Kidney (tissue), 14 donors: ENCODE data around the gene COL8A2. TPM values are rescaled to one million over a fixed set of nuclear protein-coding genes. Genes with fewer than 3 reads are reported as not detected.
A peak's percentile ranks its signal among the peaks of the same experiment; 100 is the strongest.

Experiments
- DNase-seq, 5 donors: peaks; one replicate each; pipeline ENCODE4 v3.0.0-alpha.2; 2013 to 2020
- FAIRE-seq: peaks from 2 replicates; lab custom pipeline; 2012; peaks lifted over from hg19 to GRCh38; lab: Jason Lieb, UNC
- H3K27ac ChIP-seq, 2 donors: one replicate each; pipeline ENCODE4 v1.7.0; 2013; ENCODE audit warnings: low read depth in 2 of 2, low read length in 2 of 2, inconsistent platforms in 1 of 2
- H3K27me3 ChIP-seq: one replicate; pipeline ENCODE4 v1.7.1; 2013; ENCODE audit warnings: low read length, inconsistent platforms; ENCODE audit not compliant: control insufficient read depth, insufficient read depth
- H3K36me3 ChIP-seq, 3 donors: one replicate each; pipeline versions ENCODE4 v1.7.0 to v1.7.1; 2013; ENCODE audit warnings: low read length in 3 of 3, control low read depth in 1 of 3, inconsistent platforms in 1 of 3; ENCODE audit not compliant: insufficient read depth in 3 of 3, control insufficient read depth in 2 of 3
- H3K4me1 ChIP-seq, 3 donors: one replicate each; pipeline versions ENCODE4 v1.7.0 to v1.7.1; 2013; ENCODE audit warnings: low read length in 3 of 3, inconsistent platforms in 1 of 3, low read depth in 1 of 3; ENCODE audit not compliant: control insufficient read depth in 2 of 3, insufficient read depth in 2 of 3
- H3K4me3 ChIP-seq, 3 donors: one replicate each; pipeline versions ENCODE4 v1.7.0 to v1.8.1; 2013; ENCODE audit warnings: low read length in 3 of 3, control low read depth in 1 of 3, inconsistent platforms in 1 of 3
- H3K9ac ChIP-seq, 3 donors: one replicate each; pipeline versions ENCODE4 v1.7.0 to v1.7.1; 2013; ENCODE audit warnings: low read length in 3 of 3, control low read depth in 1 of 3, inconsistent platforms in 1 of 3
- H3K9me3 ChIP-seq, 3 donors: one replicate each; pipeline versions ENCODE4 v1.7.0 to v1.7.1; 2013; ENCODE audit warnings: low read length in 3 of 3, control low read depth in 1 of 3, inconsistent platforms in 1 of 3; ENCODE audit not compliant: control insufficient read depth in 2 of 3, insufficient read depth in 1 of 3
- intact Hi-C: fragments of 100-400 bp; cut with DNase I; formaldehyde crosslinking; loops from one replicate; pipeline ENCODE4 v1.11.1; 2022
- polyA plus RNA-seq: library from polyadenylated mRNA; stranded (reverse); fragments of 350-450 nt; fragmentation: Illumina TruSeq; extraction: RNeasy Lipid Tissue Mini Kit (QIAGEN cat#74804); gene quantifications from one replicate; pipeline ENCODE4 v1.2.3, GENCODE V29; 2014; ENCODE audit warnings: low read depth, low replicate concordance; ENCODE audit not compliant: insufficient read depth
- total RNA-seq: library from RNA; stranded (reverse); fragmentation: NEBNext Ultra II Directional; extraction: Animal tissue kit (Norgen Biotek cat#: 25700); gene quantifications from one replicate; pipeline ENCODE4 v1.2.1, GENCODE V29; 2021
- TF ChIP-seq, protein P1 (sequence below): IDR thresholded peaks from 3 replicates; pipeline ENCODE4 v1.5.1; 2012; ENCODE audit warnings: mild to moderate bottlenecking, moderate library complexity, borderline replicate concordance; ENCODE audit not compliant: insufficient read depth; ENCODE audit errors: extremely low read depth
- donor health status: control.
- donor health status: control.
- donor health status: control.
- donor health status: control.
- donor health status: control.
- donor health status: DM: yes; HTN: yes; CAD: no.
- donor health status: Normal renal cell carcinoma (clear cell type).

Gene COL8A2
- total and polyA plus RNA-seq, 2 donors from 2014 or later: 0.90 to 6.4 TPM

DNA sequence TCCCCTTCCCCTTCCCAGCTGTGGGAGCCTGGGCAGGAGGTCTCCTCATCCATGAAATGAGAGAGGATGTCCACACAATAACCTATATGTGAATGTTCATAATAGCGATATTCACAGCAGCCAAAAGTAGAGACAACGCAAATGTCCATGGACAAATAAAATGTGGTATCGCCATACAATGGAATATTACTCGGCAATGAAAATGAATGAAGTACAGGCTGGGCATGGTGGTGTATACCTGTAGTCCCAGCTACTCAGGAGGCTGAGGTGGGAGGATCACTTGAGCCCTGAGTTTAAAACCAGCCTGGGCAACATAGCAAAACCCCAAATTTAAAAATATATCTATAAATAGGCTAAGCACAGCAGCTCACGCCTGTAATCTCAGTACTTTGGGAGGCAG, 23.5 kb downstream of the COL8A2 start:
- Histone ChIP-seq H3K36me3 (no peaks in the 10 kb centered on the region), H3K4me3 (no peak overlapping the region), H3K9ac (no peak overlapping the region), H3K9me3 (no peaks in the 10 kb centered on the region), H3K4me1 (no peaks in the 10 kb centered on the region), H3K27ac (no peak overlapping the region), H3K27me3 (no peaks in the 10 kb centered on the region)
- no peak for DNase-seq
- TF ChIP-seq, protein P1, sequence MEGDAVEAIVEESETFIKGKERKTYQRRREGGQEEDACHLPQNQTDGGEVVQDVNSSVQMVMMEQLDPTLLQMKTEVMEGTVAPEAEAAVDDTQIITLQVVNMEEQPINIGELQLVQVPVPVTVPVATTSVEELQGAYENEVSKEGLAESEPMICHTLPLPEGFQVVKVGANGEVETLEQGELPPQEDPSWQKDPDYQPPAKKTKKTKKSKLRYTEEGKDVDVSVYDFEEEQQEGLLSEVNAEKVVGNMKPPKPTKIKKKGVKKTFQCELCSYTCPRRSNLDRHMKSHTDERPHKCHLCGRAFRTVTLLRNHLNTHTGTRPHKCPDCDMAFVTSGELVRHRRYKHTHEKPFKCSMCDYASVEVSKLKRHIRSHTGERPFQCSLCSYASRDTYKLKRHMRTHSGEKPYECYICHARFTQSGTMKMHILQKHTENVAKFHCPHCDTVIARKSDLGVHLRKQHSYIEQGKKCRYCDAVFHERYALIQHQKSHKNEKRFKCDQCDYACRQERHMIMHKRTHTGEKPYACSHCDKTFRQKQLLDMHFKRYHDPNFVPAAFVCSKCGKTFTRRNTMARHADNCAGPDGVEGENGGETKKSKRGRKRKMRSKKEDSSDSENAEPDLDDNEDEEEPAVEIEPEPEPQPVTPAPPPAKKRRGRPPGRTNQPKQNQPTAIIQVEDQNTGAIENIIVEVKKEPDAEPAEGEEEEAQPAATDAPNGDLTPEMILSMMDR: no peak
- intact Hi-C loops: no loop called here
- no peak for FAIRE-seq

DNA sequence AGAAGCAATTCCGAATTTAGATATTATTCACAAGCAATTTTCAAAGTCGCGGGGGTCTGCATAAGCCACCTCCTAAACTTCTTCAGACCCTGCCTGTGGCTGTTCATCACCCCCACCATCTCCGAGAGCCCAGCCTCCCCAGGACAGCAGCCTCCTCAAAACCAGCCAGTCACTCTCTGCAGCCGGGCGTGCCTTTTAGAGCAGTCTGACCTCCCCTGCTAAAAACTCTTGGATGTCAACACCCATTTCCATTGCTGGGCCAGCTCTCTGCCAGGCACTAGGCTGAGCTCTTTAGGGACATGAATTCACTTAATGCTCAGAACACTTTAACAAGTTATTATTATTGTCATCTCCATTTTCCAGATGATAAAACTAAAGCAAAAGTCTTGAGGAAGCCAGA, 24.6 kb downstream of the COL8A2 start:
- TF ChIP-seq, protein P1: no peak
- Histone ChIP-seq H3K4me1 (no peaks in the 10 kb centered on the region), H3K9me3 (no peaks in the 10 kb centered on the region), H3K4me3 (no peak overlapping the region), H3K27ac (no peak overlapping the region), H3K9ac (no peak overlapping the region), H3K27me3 (no peaks in the 10 kb centered on the region), H3K36me3 (no peaks in the 10 kb centered on the region)
- DNase-seq: no peak
- no peak for FAIRE-seq
- intact Hi-C loops: no loop called here

DNA sequence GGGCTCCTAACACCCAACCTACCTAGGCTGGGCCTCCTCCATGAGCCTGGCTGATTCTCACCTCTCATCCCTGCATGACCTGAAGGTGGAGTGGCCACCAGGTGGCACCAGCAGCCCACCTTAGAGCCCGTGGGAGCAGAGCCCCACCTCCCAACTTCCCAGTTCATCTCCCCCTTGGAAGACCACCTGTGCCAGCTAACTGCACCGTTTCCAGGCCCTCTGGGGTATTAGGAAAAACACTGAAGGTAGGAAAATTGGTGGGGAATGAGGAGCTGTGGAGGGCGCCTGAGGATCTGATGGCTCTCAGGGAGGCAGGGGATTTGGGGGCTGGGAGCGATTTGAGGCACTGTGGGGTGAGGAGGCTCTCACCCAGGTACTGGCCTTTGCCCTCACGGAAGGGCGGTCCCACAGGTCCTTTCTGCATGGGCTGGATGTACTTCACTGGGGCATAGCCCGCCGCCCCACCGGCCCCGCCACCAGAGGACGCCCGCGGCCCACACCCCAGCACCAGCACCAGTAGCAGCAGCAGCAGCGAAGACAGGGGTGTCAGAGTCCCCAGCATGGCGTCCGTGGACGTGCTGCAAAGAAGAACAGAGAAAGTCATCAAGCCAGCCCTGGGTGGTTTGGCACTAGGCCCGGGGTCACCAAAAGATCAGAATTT, 25.2 kb downstream of the COL8A2 start:
- Histone ChIP-seq H3K27me3 (no peaks in the 10 kb centered on the region), H3K4me1 (no peaks in the 10 kb centered on the region), H3K27ac (no peak overlapping the region), H3K9ac (no peak overlapping the region), H3K9me3 (no peaks in the 10 kb centered on the region), H3K36me3 (peaks cover 0 to 4% (median 2%) of the 10 kb centered on the region in 3 donors), H3K4me3 (no peak overlapping the region)
- peak; percentile 85 to 91 (median 87) for DNase-seq
- intact Hi-C loops: no loop called here
- FAIRE-seq: no peak
- TF ChIP-seq, protein P1: peak; percentile 88
